HUDEP-2 (cell line): ENCODE results near the gene FBRSL1.
"Not testable (repeated sequence)": the region's sequence is repeated elsewhere in the genome, so short reads cannot be mapped to it uniquely, and the experiment has no call there.

Experiments used
- DNase-seq, 76 experiments: peaks; one replicate each; lab custom pipeline; 2025; ENCODE audit not compliant: unreplicated experiment in 76 of 76; lab: John Stamatoyannopoulos, UW

The FBRSL1 gene

GRCh38 chr12:132521200-132521580, 31.2 kb downstream of the FBRSL1 start:
- no peak for DNase-seq

GRCh38 chr12:132521712-132522292, 31.9 kb downstream of the FBRSL1 start:
- DNase-seq = no peak

GRCh38 chr12:132522592-132523380, 32.8 kb downstream of the FBRSL1 start:
- DNase-seq = no peak

GRCh38 chr12:132523576-132524331, 33.8 kb downstream of the FBRSL1 start:
- DNase-seq = peak in 62 of 76 experiments; percentile 11 to 77 (median 48)

- peak in 4 of 76 experiments; percentile 9 to 17 (median 10) for DNase-seq
These were observed 34.5 kb downstream of the FBRSL1 start for GRCh38 chr12:132524405-132524804.

- DNase-seq = no peak
These were observed 35.3 kb downstream of the FBRSL1 start for GRCh38 chr12:132525011-132525832.

GRCh38 chr12:132525833-132526455, 36.0 kb downstream of the FBRSL1 start:
- no peak for DNase-seq

- no peak for DNase-seq
These were observed 37.4 kb downstream of the FBRSL1 start for GRCh38 chr12:132527186-132527882.

GRCh38 chr12:132527883-132528264, 37.9 kb downstream of the FBRSL1 start:
- DNase-seq = no peak

GRCh38 chr12:132528564-132529106, 38.7 kb downstream of the FBRSL1 start:
- no peak for DNase-seq

- DNase-seq = no peak
These were observed 39.3 kb downstream of the FBRSL1 start for GRCh38 chr12:132529156-132529839.

- DNase-seq = peak in 2 of 76 experiments; percentile 6 to 7
These were observed 40.0 kb downstream of the FBRSL1 start for GRCh38 chr12:132529906-132530305.

- no peak for DNase-seq
These were observed 40.5 kb downstream of the FBRSL1 start for GRCh38 chr12:132530447-132530846.

- DNase-seq = no peak
These were observed 40.9 kb downstream of the FBRSL1 start for GRCh38 chr12:132530851-132531250.

- not testable (repeated sequence) for DNase-seq
These were observed 43.0 kb downstream of the FBRSL1 start for GRCh38 chr12:132532711-132533583.

GRCh38 chr12:132533584-132533958, 43.6 kb downstream of the FBRSL1 start:
- DNase-seq = no peak

- no peak for DNase-seq
These were observed 44.1 kb downstream of the FBRSL1 start for GRCh38 chr12:132534076-132534475.

- no peak for DNase-seq
These were observed 45.1 kb downstream of the FBRSL1 start for GRCh38 chr12:132535019-132535418.
